HG03025 (cell line): ENCODE data around the gene ZNF497.

Experiments used
- ATAC-seq: cut with Tn5 transposase; IDR thresholded peaks from one replicate; pipeline ENCODE4 v1.9.1; 2021; ENCODE audit warnings: mild to moderate bottlenecking, moderate library complexity; ENCODE audit not compliant: unreplicated experiment, low FRiP score

Gene ZNF497

GRCh38 chr19:58372311-58373133, 10.0 kb upstream of the ZNF497 start:
- no peak for ATAC-seq

GRCh38 chr19:58368561-58369360, 6.2 kb upstream of the ZNF497 start:
- no peak for ATAC-seq

GRCh38 chr19:58367698-58368454, 5.3 kb upstream of the ZNF497 start:
- no peak for ATAC-seq

GRCh38 chr19:58366585-58367430, 4.3 kb upstream of the ZNF497 start:
- no peak for ATAC-seq

GRCh38 chr19:58364146-58364545, 1.6 kb upstream of the ZNF497 start:
- no peak for ATAC-seq

- peak; percentile 12 for ATAC-seq
These were observed 665 bp downstream of the ZNF497 start for GRCh38 chr19:58361900-58362271.

- ATAC-seq: no peak
These were observed 4.9 kb downstream of the ZNF497 start for GRCh38 chr19:58357481-58358145.

GRCh38 chr19:58356766-58357480, 5.6 kb downstream of the ZNF497 start:
- ATAC-seq: no peak

GRCh38 chr19:58355908-58356765, 6.4 kb downstream of the ZNF497 start:
- ATAC-seq: no peak

- no peak for ATAC-seq
These were observed 7.2 kb downstream of the ZNF497 start for GRCh38 chr19:58355215-58355796.

- ATAC-seq: no peak
These were observed 8.0 kb downstream of the ZNF497 start for GRCh38 chr19:58354478-58355030.

- ATAC-seq: no peak
These were observed 8.7 kb downstream of the ZNF497 start for GRCh38 chr19:58353717-58354477.

- ATAC-seq: no peak
These were observed 9.5 kb downstream of the ZNF497 start, which contains the start of gene A1BG for GRCh38 chr19:58352760-58353671. Gene A1BG, minus strand, starts transcription at chr19:58353492. Its CDS starts 55 bp downstream, at chr19:58353437.

- ATAC-seq: no peak
These were observed 10.4 kb downstream of the ZNF497 start for GRCh38 chr19:58351990-58352755.

GRCh38 chr19:58351558-58351878, 11.0 kb downstream of the ZNF497 start:
- ATAC-seq: no peak
